COLO668 (cell line): Measurements from ENCODE around the gene AP1S1.
"Not testable (repeated sequence)": the region's sequence is repeated elsewhere in the genome, so short reads cannot be mapped to it uniquely, and the experiment has no call there.

Source experiments
- DNase-seq: peaks from one replicate; lab custom pipeline; 2025; ENCODE audit not compliant: unreplicated experiment; lab: John Stamatoyannopoulos, UW

Gene AP1S1

DNA sequence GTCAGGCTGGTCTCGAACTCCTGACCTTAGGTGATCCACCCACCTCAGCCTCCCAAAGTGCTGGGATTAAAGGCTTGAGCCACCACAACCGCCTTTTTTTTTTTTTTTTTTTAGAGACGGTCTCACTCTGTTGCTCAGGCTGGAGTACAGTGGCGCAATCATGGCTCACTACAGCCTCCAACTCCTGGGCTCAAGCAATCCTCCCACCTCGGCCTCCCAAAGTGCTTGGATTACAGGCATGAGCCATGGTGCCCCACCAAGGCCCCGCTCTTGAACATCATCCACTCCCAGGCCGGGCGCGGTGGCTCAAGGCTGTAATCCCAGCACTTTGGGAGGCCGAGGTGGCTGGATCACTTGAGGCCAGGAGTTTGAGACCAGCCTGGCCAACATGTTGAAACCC is 45.2 kb downstream of the AP1S1 start:
- DNase-seq = not testable (repeated sequence)

- no peak for DNase-seq
Measured at GRCh38 chr7:101200504-101200861, 46.2 kb downstream of the AP1S1 start.

DNA sequence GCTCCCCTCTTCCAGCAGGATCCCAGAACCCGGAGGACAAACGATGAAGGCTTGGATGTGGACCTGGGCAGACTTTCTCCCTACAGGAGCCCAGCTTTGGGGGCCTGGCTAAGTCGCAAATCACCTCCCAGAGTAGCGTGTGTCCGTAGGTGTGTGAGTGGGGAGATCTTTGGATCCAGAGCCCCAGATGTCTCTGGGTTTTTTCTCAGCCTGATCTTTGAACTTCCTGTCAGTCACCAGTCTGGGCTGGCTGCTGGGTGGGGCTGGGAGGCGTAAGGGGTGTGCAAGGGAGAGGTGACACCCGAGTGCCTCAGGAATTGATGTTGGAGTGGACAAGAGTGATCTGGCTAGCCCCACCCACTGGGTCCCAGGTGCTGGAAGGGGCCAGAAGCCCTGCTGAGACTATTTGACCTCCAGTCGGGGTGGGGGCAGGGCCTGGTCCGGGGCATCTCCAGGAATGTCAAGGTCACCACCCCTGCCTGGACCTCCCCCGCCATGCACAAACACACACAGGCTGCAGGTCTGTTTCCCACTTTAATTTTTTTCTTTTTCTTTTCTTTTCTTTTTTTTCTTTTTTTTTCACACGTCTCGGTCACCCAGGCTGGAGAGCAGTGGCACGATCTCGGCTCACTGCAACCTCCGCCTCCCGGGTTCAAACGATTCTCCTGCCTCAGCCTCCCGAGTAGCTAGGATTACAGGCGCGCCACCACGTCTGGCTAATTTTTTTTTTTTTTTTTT is 46.8 kb downstream of the AP1S1 start, which contains the start of gene MOGAT3:
MOGAT3 (minus strand) TSS at position 175 of the 738 bp plus-strand sequence. CDS start 182 bp downstream, outside the sequence.
- DNase-seq = peak; percentile 9

GRCh38 chr7:101201695-101202602 is 47.7 kb downstream of the AP1S1 start:
- peak; percentile 28 for DNase-seq

- no peak for DNase-seq
Measured at GRCh38 chr7:101202603-101202918, 48.3 kb downstream of the AP1S1 start.

GRCh38 chr7:101203740-101204738 is 49.8 kb downstream of the AP1S1 start:
- not testable (repeated sequence) for DNase-seq

GRCh38 chr7:101205901-101206664 is 51.8 kb downstream of the AP1S1 start:
- DNase-seq = no peak

DNA sequence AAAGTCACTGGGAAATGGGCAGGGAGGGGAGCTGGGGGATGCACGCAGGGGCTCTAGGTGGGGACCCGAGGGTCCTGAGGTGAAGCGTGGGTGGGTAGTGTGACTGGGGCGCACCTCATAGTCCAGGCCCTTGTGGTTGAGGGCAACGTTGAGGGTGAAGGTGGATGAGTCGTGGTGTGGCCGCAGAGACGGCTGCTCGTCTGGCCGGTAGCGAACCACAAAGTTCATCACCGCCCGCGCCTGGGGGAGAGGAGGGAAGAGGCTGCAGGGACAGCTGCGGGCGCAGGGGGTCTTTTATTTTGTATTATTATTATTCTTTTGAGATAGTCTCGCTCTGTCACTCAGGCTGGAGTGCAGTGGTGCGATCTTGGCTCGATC is 52.4 kb downstream of the AP1S1 start:
- no peak for DNase-seq

GRCh38 chr7:101207459-101207858 is 53.2 kb downstream of the AP1S1 start:
- DNase-seq = no peak

DNA sequence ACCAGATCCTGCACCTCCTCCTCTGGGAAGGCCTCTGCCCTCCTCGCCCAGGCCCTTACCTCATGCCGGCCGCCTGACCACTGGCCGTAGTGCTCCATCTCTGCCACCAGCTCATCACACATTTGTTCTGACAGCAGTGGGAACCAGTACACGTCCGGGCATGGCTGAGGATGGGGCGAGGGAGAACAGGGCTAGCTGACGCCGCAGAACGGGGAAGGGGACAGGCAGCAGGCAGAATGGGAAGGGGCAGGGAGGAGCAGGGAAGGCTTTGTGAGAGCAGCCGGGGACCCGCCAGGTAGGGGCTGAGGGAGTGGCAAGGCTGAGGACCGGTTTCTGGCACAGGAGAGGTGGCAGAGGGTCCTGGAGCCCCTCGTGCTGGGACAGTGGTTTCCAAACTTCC is 54.5 kb downstream of the AP1S1 start:
- no peak for DNase-seq

GRCh38 chr7:101210143-101210542 is 55.9 kb downstream of the AP1S1 start:
- no peak for DNase-seq
